Neural progenitor cell (in vitro differentiated cells): ENCODE data around the gene DTNB. TPM values are rescaled to one million over a fixed set of nuclear protein-coding genes. Genes with fewer than 3 reads are reported as not detected.

Source experiments
- DNase-seq: peaks from one replicate; pipeline ENCODE4 v3.0.0-alpha.2; 2016; ENCODE audit warnings: low spot score
- H2AFZ ChIP-seq: fragments of 200-600 bp; sonication (generic); replicated peaks from 2 replicates; pipeline ENCODE4 v1.6.1; 2016; ENCODE audit warnings: antibody characterized with exemption
- H3F3A ChIP-seq: fragments of 200-600 bp; sonication (generic); 2 replicates; pipeline ENCODE4 v1.6.1; 2016; ENCODE audit warnings: antibody characterized with exemption, low read depth
- H3K27ac ChIP-seq: fragments of 200-600 bp; sonication (generic); 2 replicates; pipeline ENCODE4 v1.5.1; 2016; ENCODE audit warnings: mild to moderate bottlenecking
- H3K27me3 ChIP-seq: fragments of 200-600 bp; sonication (generic); 2 replicates; pipeline ENCODE4 v1.6.1; 2016; ENCODE audit warnings: mild to moderate bottlenecking, moderate library complexity
- H3K36me3 ChIP-seq: fragments of 200-600 bp; sonication (generic); 2 replicates; pipeline ENCODE4 v1.5.1; 2016
- H3K4me1 ChIP-seq: fragments of 200-600 bp; sonication (generic); 2 replicates; pipeline ENCODE4 v1.6.1; 2016; ENCODE audit warnings: mixed run types
- H3K4me2 ChIP-seq: fragments of 200-600 bp; sonication (generic); 2 replicates; pipeline ENCODE4 v1.6.1; 2016
- H3K4me3 ChIP-seq: fragments of 200-600 bp; sonication (generic); 2 replicates; pipeline ENCODE4 v1.5.1; 2016
- H3K79me2 ChIP-seq: fragments of 200-600 bp; sonication (generic); 2 replicates; pipeline ENCODE4 v1.6.1; 2016; ENCODE audit warnings: low read depth
- H3K9ac ChIP-seq: fragments of 200-600 bp; sonication (generic); 2 replicates; pipeline ENCODE4 v1.6.1; 2016
- H3K9me3 ChIP-seq: fragments of 200-600 bp; sonication (generic); 2 replicates; pipeline ENCODE4 v1.5.1; 2016; ENCODE audit warnings: low read depth
- H4K20me1 ChIP-seq: fragments of 200-600 bp; sonication (generic); 2 replicates; pipeline ENCODE4 v1.6.1; 2016; ENCODE audit warnings: low read depth
- H3K27ac Mint-ChIP-seq: 3 replicates; pipeline ENCODE4 v1.8.0; 2021; ENCODE audit warnings: mixed read lengths
- H3K27me3 Mint-ChIP-seq: 2 replicates; pipeline ENCODE4 v1.8.0; 2022; ENCODE audit warnings: low read depth, mild to moderate bottlenecking, inconsistent platforms, moderate library complexity, mixed read lengths; ENCODE audit not compliant: insufficient read depth
- H3K36me3 Mint-ChIP-seq: 3 replicates; pipeline ENCODE4 v1.8.0; 2021; ENCODE audit warnings: mixed read lengths
- H3K4me1 Mint-ChIP-seq: 3 replicates; pipeline ENCODE4 v1.8.0; 2021; ENCODE audit warnings: mixed read lengths
- H3K4me3 Mint-ChIP-seq: 3 replicates; pipeline ENCODE4 v1.8.0; 2021; ENCODE audit warnings: mild to moderate bottlenecking, moderate library complexity, mixed read lengths
- H3K9me3 Mint-ChIP-seq: 3 replicates; pipeline ENCODE4 v1.8.0; 2020; ENCODE audit warnings: mixed read lengths
- EZH2 ChIP-seq: fragments of 200-600 bp; sonication (generic); IDR thresholded peaks from 2 replicates; pipeline ENCODE4 v1.6.1; 2017; ENCODE audit warnings: antibody characterized with exemption, mild to moderate bottlenecking, moderate library complexity
- EZH2phosphoT487 ChIP-seq: fragments of 200-600 bp; sonication (generic); IDR thresholded peaks from 2 replicates; pipeline ENCODE4 v1.6.1; 2017; ENCODE audit warnings: antibody characterized with exemption
- total RNA-seq: library from RNA; depleted of rRNA; stranded (reverse); fragments of >200 nt; gene quantifications from 2 replicates; pipeline ENCODE4 v1.2.3, GENCODE V29; 2015; ENCODE audit warnings: low replicate concordance
- TF ChIP-seq, protein P1 (sequence below): fragments of 200-600 bp; sonication (generic); IDR thresholded peaks from 2 replicates; pipeline ENCODE4 v1.5.1; 2017; ENCODE audit warnings: antibody characterized with exemption, mild to moderate bottlenecking

The DTNB gene
- total RNA-seq, result 27.1 and 31.3 TPM in 2 replicates

- Histone ChIP-seq H3F3A (peaks cover 21% of the 10 kb centered on the region), H3K36me3 (no peaks in the 10 kb centered on the region), H3K4me3 (peak within 1 kb of the TSS; percentile 97), H3K9me3 (no peaks in the 10 kb centered on the region), H3K4me1 (peaks cover 21% of the 10 kb centered on the region), H3K79me2 (peaks cover 45% of the 10 kb centered on the region), H3K27ac (peak within 1 kb of the TSS; percentile 80), H3K27me3 (peaks cover 32% of the 10 kb centered on the region), H3K9ac (peak within 1 kb of the TSS; percentile 74), H3K4me2 (peak within 1 kb of the TSS; percentile 98), H2AFZ (peak within 1 kb of the TSS; percentile 95), H4K20me1 (peaks cover 30% of the 10 kb centered on the region)
- Mint-ChIP-seq H3K36me3 (peaks cover 3% of the 10 kb centered on the region), H3K4me1 (peaks cover 17% of the 10 kb centered on the region), H3K9me3 (peaks cover 4% of the 10 kb centered on the region), H3K4me3 (peak within 1 kb of the TSS; percentile 90), H3K27me3 (peaks cover 6% of the 10 kb centered on the region), H3K27ac (no peak within 1 kb of the TSS)
- DNase-seq, result peak; percentile 95
- peak; percentile 63 for TF ChIP-seq EZH2
- TF ChIP-seq, protein P1, sequence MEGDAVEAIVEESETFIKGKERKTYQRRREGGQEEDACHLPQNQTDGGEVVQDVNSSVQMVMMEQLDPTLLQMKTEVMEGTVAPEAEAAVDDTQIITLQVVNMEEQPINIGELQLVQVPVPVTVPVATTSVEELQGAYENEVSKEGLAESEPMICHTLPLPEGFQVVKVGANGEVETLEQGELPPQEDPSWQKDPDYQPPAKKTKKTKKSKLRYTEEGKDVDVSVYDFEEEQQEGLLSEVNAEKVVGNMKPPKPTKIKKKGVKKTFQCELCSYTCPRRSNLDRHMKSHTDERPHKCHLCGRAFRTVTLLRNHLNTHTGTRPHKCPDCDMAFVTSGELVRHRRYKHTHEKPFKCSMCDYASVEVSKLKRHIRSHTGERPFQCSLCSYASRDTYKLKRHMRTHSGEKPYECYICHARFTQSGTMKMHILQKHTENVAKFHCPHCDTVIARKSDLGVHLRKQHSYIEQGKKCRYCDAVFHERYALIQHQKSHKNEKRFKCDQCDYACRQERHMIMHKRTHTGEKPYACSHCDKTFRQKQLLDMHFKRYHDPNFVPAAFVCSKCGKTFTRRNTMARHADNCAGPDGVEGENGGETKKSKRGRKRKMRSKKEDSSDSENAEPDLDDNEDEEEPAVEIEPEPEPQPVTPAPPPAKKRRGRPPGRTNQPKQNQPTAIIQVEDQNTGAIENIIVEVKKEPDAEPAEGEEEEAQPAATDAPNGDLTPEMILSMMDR, result no peak
- peak; percentile 34 for TF ChIP-seq EZH2phosphoT487
Observed at GRCh38 chr2:25673300-25674076, at the start of gene DTNB. TSS of gene DTNB (minus strand) at chr2:25673577. CDS start at chr2:25652660, 20,917 bp downstream.

DNA sequence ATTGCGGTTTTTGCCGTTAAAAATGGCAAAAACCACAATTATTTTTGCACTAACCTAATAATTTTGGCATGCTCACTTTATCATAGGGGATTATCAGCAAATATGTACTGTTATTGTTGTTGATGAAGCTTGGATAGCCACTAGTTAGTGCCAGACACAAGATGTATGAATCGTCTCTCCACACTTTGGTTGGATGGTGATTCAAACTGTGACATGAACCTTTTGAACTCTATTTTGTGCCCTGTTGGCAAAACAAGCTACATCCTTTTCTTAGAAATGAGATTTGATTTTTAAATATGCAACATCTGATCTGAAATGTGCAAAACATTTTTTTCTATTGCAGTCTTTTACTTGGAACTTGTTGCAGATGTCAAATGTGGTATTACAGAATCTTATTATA lies 48.8 kb upstream of the DTNB start:
- H4K20me1 ChIP-seq, result no peaks in the 10 kb centered on the region
- peaks cover 16% of the 10 kb centered on the region for H3F3A ChIP-seq
- H3K4me3 ChIP-seq, result no peak overlapping the region
- no peaks in the 10 kb centered on the region for H3K79me2 ChIP-seq
- peak overlapping the region; percentile 61 for H3K4me2 ChIP-seq
- no peaks in the 10 kb centered on the region for H3K27me3 ChIP-seq
- Mint-ChIP-seq H3K4me3 (no peak overlapping the region), H3K4me1 (peaks cover 27% of the 10 kb centered on the region), H3K36me3 (no peaks in the 10 kb centered on the region), H3K27me3 (peaks cover 4% of the 10 kb centered on the region), H3K9me3 (no peaks in the 10 kb centered on the region), H3K27ac (no peak overlapping the region)
- H3K36me3 ChIP-seq, result no peaks in the 10 kb centered on the region
- H3K27ac ChIP-seq, result no peak overlapping the region
- DNase-seq, result no peak
- no peak overlapping the region for H3K9ac ChIP-seq
- no peaks in the 10 kb centered on the region for H3K9me3 ChIP-seq
- TF ChIP-seq, protein P1, result no peak
- no peak for TF ChIP-seq EZH2phosphoT487
- no peak for TF ChIP-seq EZH2
- peaks cover 25% of the 10 kb centered on the region for H3K4me1 ChIP-seq
- H2AFZ ChIP-seq, result no peak overlapping the region

DNA sequence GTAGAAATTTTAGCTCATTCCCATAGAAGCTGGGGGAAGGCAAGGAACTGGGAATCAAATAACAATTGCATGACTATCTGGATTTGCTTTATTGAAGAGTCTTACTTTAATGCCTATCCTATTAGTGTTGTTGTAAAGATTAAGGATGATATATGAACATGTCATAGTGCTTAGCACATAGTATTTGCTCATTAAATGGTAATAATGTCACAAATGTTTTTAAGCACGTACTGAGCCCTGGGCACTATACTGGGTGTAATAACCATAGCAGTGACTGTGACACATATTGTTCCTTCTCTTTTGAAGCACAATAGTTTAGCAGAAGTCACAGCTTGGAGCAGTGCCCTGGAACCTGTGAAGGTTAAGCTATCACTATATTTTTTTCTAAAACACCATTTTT lies 47.2 kb upstream of the DTNB start:
- H2AFZ ChIP-seq, result no peak overlapping the region
- H3K9me3 ChIP-seq, result no peaks in the 10 kb centered on the region
- H3K27ac ChIP-seq, result no peak overlapping the region
- H3K9ac ChIP-seq, result no peak overlapping the region
- H3K36me3 ChIP-seq, result no peaks in the 10 kb centered on the region
- H3F3A ChIP-seq, result peaks cover 16% of the 10 kb centered on the region
- no peaks in the 10 kb centered on the region for H3K27me3 ChIP-seq
- Mint-ChIP-seq H3K9me3 (no peaks in the 10 kb centered on the region), H3K27ac (no peak overlapping the region), H3K27me3 (peaks cover 4% of the 10 kb centered on the region), H3K4me1 (peaks cover 27% of the 10 kb centered on the region), H3K4me3 (no peak overlapping the region), H3K36me3 (no peaks in the 10 kb centered on the region)
- no peaks in the 10 kb centered on the region for H3K79me2 ChIP-seq
- peaks cover 25% of the 10 kb centered on the region for H3K4me1 ChIP-seq
- no peak for TF ChIP-seq EZH2phosphoT487
- no peak for TF ChIP-seq EZH2
- TF ChIP-seq, protein P1, result no peak
- H3K4me3 ChIP-seq, result no peak overlapping the region
- H3K4me2 ChIP-seq, result no peak overlapping the region
- no peaks in the 10 kb centered on the region for H4K20me1 ChIP-seq
- DNase-seq, result no peak
